GM19043 (cell line): ENCODE results near the gene FSTL4.
A peak's percentile ranks its signal among the peaks of the same experiment; 100 is the strongest.

Source experiments
- ATAC-seq: cut with Tn5 transposase; IDR thresholded peaks from one replicate; pipeline ENCODE4 v1.9.1; 2021; ENCODE audit warnings: low read depth; ENCODE audit not compliant: unreplicated experiment

FSTL4 gene

GRCh38 chr5:133254803-133255202 is 357.5 kb downstream of the FSTL4 start:
- no peak for ATAC-seq

GRCh38 chr5:133253671-133254070 is 358.7 kb downstream of the FSTL4 start:
- ATAC-seq = no peak

- ATAC-seq = no peak
Measured at GRCh38 chr5:133253070-133253469, 359.3 kb downstream of the FSTL4 start.

GRCh38 chr5:133252133-133252480 is 360.2 kb downstream of the FSTL4 start:
- ATAC-seq = no peak

GRCh38 chr5:133251296-133252132 is 360.8 kb downstream of the FSTL4 start:
- no peak for ATAC-seq

- ATAC-seq = no peak
Measured at GRCh38 chr5:133250527-133250926, 361.8 kb downstream of the FSTL4 start.

GRCh38 chr5:133249593-133249992 is 362.7 kb downstream of the FSTL4 start:
- no peak for ATAC-seq

- no peak for ATAC-seq
Measured at GRCh38 chr5:133247881-133248624, 364.3 kb downstream of the FSTL4 start.

- ATAC-seq = no peak
Measured at GRCh38 chr5:133247151-133247709, 365.1 kb downstream of the FSTL4 start.

- ATAC-seq = no peak
Measured at GRCh38 chr5:133246376-133247150, 365.8 kb downstream of the FSTL4 start.

GRCh38 chr5:133246053-133246370 is 366.3 kb downstream of the FSTL4 start:
- ATAC-seq = no peak

- no peak for ATAC-seq
Measured at GRCh38 chr5:133245191-133246052, 366.9 kb downstream of the FSTL4 start.

- ATAC-seq = peak; percentile 70
Measured at GRCh38 chr5:133244242-133244641, 368.1 kb downstream of the FSTL4 start.

GRCh38 chr5:133243196-133243595 is 369.1 kb downstream of the FSTL4 start:
- ATAC-seq = no peak

- no peak for ATAC-seq
Measured at GRCh38 chr5:133242221-133242835, 370.0 kb downstream of the FSTL4 start.

- no peak for ATAC-seq
Measured at GRCh38 chr5:133241179-133242092, 370.9 kb downstream of the FSTL4 start.

- peak; percentile 40 for ATAC-seq
Measured at GRCh38 chr5:133240425-133241091, 371.8 kb downstream of the FSTL4 start.
